Panc1 (cell line): ENCODE measurements around the gene SLC27A2.

ENCODE experiments used
- TF ChIP-seq, protein P1 (sequence below): fragments of 450-650 bp; IDR thresholded peaks from 2 replicates; pipeline ENCODE4 v1.5.1; 2017; ENCODE audit warnings: mild to moderate bottlenecking
- TF ChIP-seq, protein P2 (sequence below), 2 experiments: IDR thresholded peaks; 2 replicates each; pipeline ENCODE4 v1.6.1; 2011 to 2012; ENCODE audit warnings: low read depth in 2 of 2, control low read depth in 1 of 2, low read length in 1 of 2, mild to moderate bottlenecking in 1 of 2, moderate library complexity in 1 of 2; ENCODE audit not compliant: insufficient read depth in 1 of 2

DNA sequence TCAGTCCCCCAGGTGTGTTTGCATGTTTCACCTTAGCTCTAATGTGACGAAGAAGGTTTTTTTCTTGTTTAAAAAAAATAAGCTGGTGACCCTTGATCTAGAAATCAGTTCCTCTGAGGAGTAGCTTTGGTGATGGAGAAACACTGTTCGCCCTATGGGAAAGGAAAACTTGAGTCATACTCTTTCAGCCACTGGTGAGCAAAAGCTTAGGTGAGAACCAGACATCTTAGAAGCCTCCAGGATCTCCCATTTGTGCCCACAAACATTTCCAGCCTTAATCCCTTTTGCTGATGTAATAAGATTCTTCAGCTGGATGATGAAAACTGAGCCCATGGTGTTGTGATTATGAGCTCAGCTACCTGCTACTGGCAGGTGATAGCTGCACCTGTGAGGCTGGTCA lies 37.8 kb downstream of the SLC27A2 start:
- TF ChIP-seq, protein P1, sequence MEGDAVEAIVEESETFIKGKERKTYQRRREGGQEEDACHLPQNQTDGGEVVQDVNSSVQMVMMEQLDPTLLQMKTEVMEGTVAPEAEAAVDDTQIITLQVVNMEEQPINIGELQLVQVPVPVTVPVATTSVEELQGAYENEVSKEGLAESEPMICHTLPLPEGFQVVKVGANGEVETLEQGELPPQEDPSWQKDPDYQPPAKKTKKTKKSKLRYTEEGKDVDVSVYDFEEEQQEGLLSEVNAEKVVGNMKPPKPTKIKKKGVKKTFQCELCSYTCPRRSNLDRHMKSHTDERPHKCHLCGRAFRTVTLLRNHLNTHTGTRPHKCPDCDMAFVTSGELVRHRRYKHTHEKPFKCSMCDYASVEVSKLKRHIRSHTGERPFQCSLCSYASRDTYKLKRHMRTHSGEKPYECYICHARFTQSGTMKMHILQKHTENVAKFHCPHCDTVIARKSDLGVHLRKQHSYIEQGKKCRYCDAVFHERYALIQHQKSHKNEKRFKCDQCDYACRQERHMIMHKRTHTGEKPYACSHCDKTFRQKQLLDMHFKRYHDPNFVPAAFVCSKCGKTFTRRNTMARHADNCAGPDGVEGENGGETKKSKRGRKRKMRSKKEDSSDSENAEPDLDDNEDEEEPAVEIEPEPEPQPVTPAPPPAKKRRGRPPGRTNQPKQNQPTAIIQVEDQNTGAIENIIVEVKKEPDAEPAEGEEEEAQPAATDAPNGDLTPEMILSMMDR: no peak
- TF ChIP-seq, protein P2, sequence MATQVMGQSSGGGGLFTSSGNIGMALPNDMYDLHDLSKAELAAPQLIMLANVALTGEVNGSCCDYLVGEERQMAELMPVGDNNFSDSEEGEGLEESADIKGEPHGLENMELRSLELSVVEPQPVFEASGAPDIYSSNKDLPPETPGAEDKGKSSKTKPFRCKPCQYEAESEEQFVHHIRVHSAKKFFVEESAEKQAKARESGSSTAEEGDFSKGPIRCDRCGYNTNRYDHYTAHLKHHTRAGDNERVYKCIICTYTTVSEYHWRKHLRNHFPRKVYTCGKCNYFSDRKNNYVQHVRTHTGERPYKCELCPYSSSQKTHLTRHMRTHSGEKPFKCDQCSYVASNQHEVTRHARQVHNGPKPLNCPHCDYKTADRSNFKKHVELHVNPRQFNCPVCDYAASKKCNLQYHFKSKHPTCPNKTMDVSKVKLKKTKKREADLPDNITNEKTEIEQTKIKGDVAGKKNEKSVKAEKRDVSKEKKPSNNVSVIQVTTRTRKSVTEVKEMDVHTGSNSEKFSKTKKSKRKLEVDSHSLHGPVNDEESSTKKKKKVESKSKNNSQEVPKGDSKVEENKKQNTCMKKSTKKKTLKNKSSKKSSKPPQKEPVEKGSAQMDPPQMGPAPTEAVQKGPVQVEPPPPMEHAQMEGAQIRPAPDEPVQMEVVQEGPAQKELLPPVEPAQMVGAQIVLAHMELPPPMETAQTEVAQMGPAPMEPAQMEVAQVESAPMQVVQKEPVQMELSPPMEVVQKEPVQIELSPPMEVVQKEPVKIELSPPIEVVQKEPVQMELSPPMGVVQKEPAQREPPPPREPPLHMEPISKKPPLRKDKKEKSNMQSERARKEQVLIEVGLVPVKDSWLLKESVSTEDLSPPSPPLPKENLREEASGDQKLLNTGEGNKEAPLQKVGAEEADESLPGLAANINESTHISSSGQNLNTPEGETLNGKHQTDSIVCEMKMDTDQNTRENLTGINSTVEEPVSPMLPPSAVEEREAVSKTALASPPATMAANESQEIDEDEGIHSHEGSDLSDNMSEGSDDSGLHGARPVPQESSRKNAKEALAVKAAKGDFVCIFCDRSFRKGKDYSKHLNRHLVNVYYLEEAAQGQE (IDR thresholded peaks at IDR 0.05; ENCODE audit: insufficient read depth in 1 of 2, low read depth in 2 of 2, low read length in 1 of 2): no peak
